Testis (tissue), 3 donors: ENCODE results near the gene NDFIP1. TPM values are rescaled to one million over a fixed set of nuclear protein-coding genes. Genes with fewer than 3 reads are reported as not detected.
"Not testable (repeated sequence)": the region's sequence is repeated elsewhere in the genome, so short reads cannot be mapped to it uniquely, and the experiment has no call there.

ENCODE experiments used
- DNase-seq: peaks from one replicate; pipeline ENCODE4 v3.0.0-alpha.2; 2019
- H3K27ac ChIP-seq, 2 donors: fragments of 200-600 bp; sonication (generic); one replicate each; pipeline ENCODE4 v1.5.1; 2019
- H3K27me3 ChIP-seq: fragments of 200-600 bp; sonication (generic); one replicate; pipeline ENCODE4 v1.5.1; 2019
- H3K36me3 ChIP-seq: fragments of 200-600 bp; sonication (generic); one replicate; pipeline ENCODE4 v1.5.1; 2017; ENCODE audit warnings: low read depth; ENCODE audit errors: missing control alignments
- H3K4me1 ChIP-seq: fragments of 200-600 bp; sonication (generic); one replicate; pipeline ENCODE4 v1.5.1; 2019
- H3K4me3 ChIP-seq, 2 donors: fragments of 200-600 bp; sonication (generic); one replicate each; pipeline ENCODE4 v1.5.1; 2017 to 2019
- H3K9me3 ChIP-seq: fragments of 200-600 bp; sonication (generic); one replicate; pipeline ENCODE4 v1.5.1; 2017
- CTCF ChIP-seq, 3 experiments: fragments of 450-650 bp in 2 of 3; fragments of 200-600 bp in 1 of 3; sonication (generic) in 1 of 3; IDR thresholded peaks; one replicate each; pipeline ENCODE4 v1.5.1; 2016 to 2019; ENCODE audit warnings: antibody characterized with exemption in 3 of 3, mild to moderate bottlenecking in 2 of 3, moderate library complexity in 1 of 3
- POLR2A ChIP-seq: fragments of 450-650 bp; IDR thresholded peaks from one replicate; pipeline ENCODE4 v1.6.1; 2017; ENCODE audit warnings: antibody characterized with exemption, mild to moderate bottlenecking, moderate library complexity
- WGBS, 2 donors: methylation state at CpG; one replicate each; pipeline ENCODE4 v1.1.5; 2018; 5-methylcytosine and 5-hydroxymethylcytosine counted together
- intact Hi-C: fragments of 100-400 bp; cut with DNase I; formaldehyde crosslinking; loops from one replicate; pipeline ENCODE4 v1.15.1; 2023; ENCODE audit warnings: low total_unique reads
- polyA plus RNA-seq: library from polyadenylated mRNA; stranded (reverse); fragments of 350-450 nt; fragmentation: Illumina TruSeq; extraction: RNeasy Lipid Tissue Mini Kit (QIAGEN cat#74804); gene quantifications from one replicate; pipeline ENCODE4 v1.2.3, GENCODE V29; 2014; ENCODE audit warnings: low read depth, low replicate concordance; ENCODE audit not compliant: insufficient read depth
- total RNA-seq, 2 donors: library from RNA; depleted of rRNA; stranded (reverse); fragments of >200 nt; gene quantifications; one replicate each; pipeline ENCODE4 v1.2.3, GENCODE V29; 2016

NDFIP1 gene
- total and polyA plus RNA-seq, 3 donors from 2014 or later, result 88.7 to 319 (median 292) TPM

- Histone ChIP-seq H3K9me3 (no peaks in the 10 kb centered on the region), H3K27me3 (no peaks in the 10 kb centered on the region), H3K27ac (no peak overlapping the region), H3K36me3 (no peaks in the 10 kb centered on the region), H3K4me1 (no peaks in the 10 kb centered on the region), H3K4me3 (no peak overlapping the region)
- no peak for TF ChIP-seq POLR2A
- TF ChIP-seq CTCF (IDR thresholded peaks at IDR 0.05), result no peak
- intact Hi-C loops, result loop anchor here (10.0 kb wide), 1 partner anchor 394 kb away; no protein-coding TSS in a partner anchor
- 57 to 78% methylated on average over 8 of the region's 8 CpGs for WGBS, 2 donors
- DNase-seq, result peak; percentile 41
Observed at GRCh38 chr5:142150431-142150830, 41.9 kb downstream of the NDFIP1 start.

GRCh38 chr5:142151436-142152383 lies 43.1 kb downstream of the NDFIP1 start:
- no peak overlapping the region for H3K27ac ChIP-seq
- no peaks in the 10 kb centered on the region for H3K9me3 ChIP-seq
- WGBS, 2 donors, result 62 to 64% methylated on average over 3 of the region's 3 CpGs
- intact Hi-C loops, result loop anchor here (10.0 kb wide), 1 partner anchor 393 kb away; no protein-coding TSS in a partner anchor
- H3K27me3 ChIP-seq, result no peaks in the 10 kb centered on the region
- no peaks in the 10 kb centered on the region for H3K4me1 ChIP-seq
- H3K36me3 ChIP-seq, result no peaks in the 10 kb centered on the region
- no peak overlapping the region for H3K4me3 ChIP-seq
- TF ChIP-seq POLR2A, result no peak
- TF ChIP-seq CTCF (IDR thresholded peaks at IDR 0.05), result peak; percentile 71 to 84 (median 72)
- DNase-seq, result peak; percentile 66

- H3K36me3 ChIP-seq, result no peaks in the 10 kb centered on the region
- 70 to 89% methylated on average over 1 of the region's 1 CpG for WGBS, 2 donors
Observed at GRCh38 chr5:142152384-142152732, 43.8 kb downstream of the NDFIP1 start.

GRCh38 chr5:142153674-142154448 lies 45.3 kb downstream of the NDFIP1 start:
- TF ChIP-seq POLR2A (no peak), CTCF (IDR thresholded peaks at IDR 0.05) (no peak)
- H3K27me3 ChIP-seq, result no peaks in the 10 kb centered on the region
- H3K36me3 ChIP-seq, result no peaks in the 10 kb centered on the region
- H3K4me3 ChIP-seq, result no peak overlapping the region
- intact Hi-C loops, result loop anchor here (10.0 kb wide), 1 partner anchor 391 kb away; no protein-coding TSS in a partner anchor
- no peaks in the 10 kb centered on the region for H3K4me1 ChIP-seq
- H3K9me3 ChIP-seq, result no peaks in the 10 kb centered on the region
- 82 to 90% methylated on average over 12 of the region's 12 CpGs for WGBS, 2 donors
- no peak for DNase-seq
- no peak overlapping the region for H3K27ac ChIP-seq

More at GRCh38 chr5:142152384-142152732, 43.8 kb downstream of the NDFIP1 start:
- intact Hi-C loops, result loop anchor here (10.0 kb wide), 1 partner anchor 392 kb away; no protein-coding TSS in a partner anchor
- no peak for DNase-seq
- Histone ChIP-seq H3K4me3 (no peak overlapping the region), H3K9me3 (no peaks in the 10 kb centered on the region), H3K4me1 (no peaks in the 10 kb centered on the region), H3K27me3 (no peaks in the 10 kb centered on the region), H3K27ac (no peak overlapping the region)
- TF ChIP-seq POLR2A, result no peak
- no peak for TF ChIP-seq CTCF (IDR thresholded peaks at IDR 0.05)

GRCh38 chr5:142154449-142154841 lies 45.9 kb downstream of the NDFIP1 start:
- intact Hi-C loops, result loop anchor here (10.0 kb wide), 1 partner anchor 390 kb away; no protein-coding TSS in a partner anchor
- H3K9me3 ChIP-seq, H3K27me3 ChIP-seq, DNase-seq, H3K27ac ChIP-seq, H3K4me1 ChIP-seq, H3K36me3 ChIP-seq, H3K4me3 ChIP-seq: not testable (repeated sequence)
- 92 to 96% methylated on average over 9 to 12 of the region's 12 CpGs for WGBS, 2 donors
